Suprapubic skin (tissue), 4 donors: Measurements from ENCODE around the gene GALNT2. TPM values are rescaled to one million over a fixed set of nuclear protein-coding genes. Genes with fewer than 3 reads are reported as not detected.

ENCODE experiments used
- DNase-seq, 2 donors: peaks; one replicate each; pipeline ENCODE4 v3.0.0-alpha.2; 2019; ENCODE audit warnings: low spot score in 2 of 2
- H3K27ac ChIP-seq: fragments of 200-600 bp; sonication (generic); one replicate; pipeline ENCODE4 v1.5.1; 2019
- H3K27me3 ChIP-seq: fragments of 200-600 bp; sonication (generic); one replicate; pipeline ENCODE4 v1.5.1; 2019
- H3K36me3 ChIP-seq: fragments of 200-600 bp; sonication (generic); one replicate; pipeline ENCODE4 v1.5.1; 2019
- H3K4me1 ChIP-seq: fragments of 200-600 bp; sonication (generic); one replicate; pipeline ENCODE4 v1.5.1; 2019
- H3K4me3 ChIP-seq: fragments of 200-600 bp; sonication (generic); one replicate; pipeline ENCODE4 v1.5.1; 2019; ENCODE audit warnings: mild to moderate bottlenecking
- H3K9me3 ChIP-seq: fragments of 200-600 bp; sonication (generic); one replicate; pipeline ENCODE4 v1.5.1; 2019
- EP300 ChIP-seq: sonication (generic); formaldehyde crosslinking; IDR thresholded peaks from one replicate; pipeline ENCODE4 v1.6.1; 2017; ENCODE audit warnings: antibody characterized with exemption
- POLR2A ChIP-seq, 2 donors: fragments of 450-650 bp; IDR thresholded peaks; one replicate each; pipeline ENCODE4 v1.6.1; 2017; ENCODE audit warnings: antibody characterized with exemption in 2 of 2, mild to moderate bottlenecking in 2 of 2, moderate library complexity in 2 of 2
- POLR2AphosphoS5 ChIP-seq, 3 donors: sonication (generic); formaldehyde crosslinking; IDR thresholded peaks; one replicate each; pipeline ENCODE4 v1.6.1; 2017; ENCODE audit warnings: antibody characterized with exemption in 3 of 3
- WGBS: methylation state at CpG from one replicate; pipeline ENCODE4 v1.1.5; 2018; 5-methylcytosine and 5-hydroxymethylcytosine counted together
- total RNA-seq, 4 donors: library from RNA; depleted of rRNA; stranded (reverse); fragments of >200 nt; gene quantifications; one replicate each; pipeline ENCODE4 v1.1.0, GENCODE V29; 2016
- TF ChIP-seq, protein P1 (sequence below), 2 donors: fragments of 200-600 bp in 1 of 2; fragments of 450-650 bp in 1 of 2; sonication (generic) in 1 of 2; IDR thresholded peaks; one replicate each; pipeline ENCODE4 v1.5.1; 2016 to 2019; ENCODE audit warnings: antibody characterized with exemption in 2 of 2, mild to moderate bottlenecking in 1 of 2, moderate library complexity in 1 of 2

The GALNT2 gene
- total RNA-seq, 4 donors from 2014 or later: 24.1 to 40.2 (median 36.4) TPM

DNA sequence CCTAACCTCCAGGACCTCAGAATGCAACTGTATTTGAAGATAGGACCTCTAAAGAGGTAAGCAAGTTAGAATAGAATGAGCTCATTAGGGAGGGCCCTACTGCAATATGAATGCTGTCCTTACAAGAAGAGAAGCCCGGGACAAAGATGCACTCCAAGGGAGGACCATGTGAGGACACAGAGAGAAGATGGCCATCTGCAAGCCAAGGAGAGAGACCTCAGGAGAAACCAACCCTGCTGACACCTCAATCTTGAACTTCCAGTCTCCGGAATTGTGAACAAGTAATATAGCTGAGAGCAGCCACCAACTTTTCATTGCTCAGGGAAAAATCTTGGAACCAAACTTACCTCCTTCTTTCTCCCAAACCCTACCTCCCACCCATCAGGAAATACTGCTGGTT lies 15.0 kb upstream of the GALNT2 start:
- no peaks in the 10 kb centered on the region for H3K9me3 ChIP-seq
- WGBS: 96% methylated on average over 2 of the region's 2 CpGs
- TF ChIP-seq, protein P1, sequence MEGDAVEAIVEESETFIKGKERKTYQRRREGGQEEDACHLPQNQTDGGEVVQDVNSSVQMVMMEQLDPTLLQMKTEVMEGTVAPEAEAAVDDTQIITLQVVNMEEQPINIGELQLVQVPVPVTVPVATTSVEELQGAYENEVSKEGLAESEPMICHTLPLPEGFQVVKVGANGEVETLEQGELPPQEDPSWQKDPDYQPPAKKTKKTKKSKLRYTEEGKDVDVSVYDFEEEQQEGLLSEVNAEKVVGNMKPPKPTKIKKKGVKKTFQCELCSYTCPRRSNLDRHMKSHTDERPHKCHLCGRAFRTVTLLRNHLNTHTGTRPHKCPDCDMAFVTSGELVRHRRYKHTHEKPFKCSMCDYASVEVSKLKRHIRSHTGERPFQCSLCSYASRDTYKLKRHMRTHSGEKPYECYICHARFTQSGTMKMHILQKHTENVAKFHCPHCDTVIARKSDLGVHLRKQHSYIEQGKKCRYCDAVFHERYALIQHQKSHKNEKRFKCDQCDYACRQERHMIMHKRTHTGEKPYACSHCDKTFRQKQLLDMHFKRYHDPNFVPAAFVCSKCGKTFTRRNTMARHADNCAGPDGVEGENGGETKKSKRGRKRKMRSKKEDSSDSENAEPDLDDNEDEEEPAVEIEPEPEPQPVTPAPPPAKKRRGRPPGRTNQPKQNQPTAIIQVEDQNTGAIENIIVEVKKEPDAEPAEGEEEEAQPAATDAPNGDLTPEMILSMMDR (IDR thresholded peaks at IDR 0.05): no peak
- no peak for TF ChIP-seq EP300
- no peak for TF ChIP-seq POLR2AphosphoS5 (IDR thresholded peaks at IDR 0.05)
- TF ChIP-seq POLR2A (IDR thresholded peaks at IDR 0.05): no peak
- H3K4me3 ChIP-seq: no peak overlapping the region
- no peak overlapping the region for H3K27ac ChIP-seq
- H3K36me3 ChIP-seq: no peaks in the 10 kb centered on the region
- no peak for DNase-seq
- H3K4me1 ChIP-seq: no peaks in the 10 kb centered on the region
- peaks cover 2% of the 10 kb centered on the region for H3K27me3 ChIP-seq

DNA sequence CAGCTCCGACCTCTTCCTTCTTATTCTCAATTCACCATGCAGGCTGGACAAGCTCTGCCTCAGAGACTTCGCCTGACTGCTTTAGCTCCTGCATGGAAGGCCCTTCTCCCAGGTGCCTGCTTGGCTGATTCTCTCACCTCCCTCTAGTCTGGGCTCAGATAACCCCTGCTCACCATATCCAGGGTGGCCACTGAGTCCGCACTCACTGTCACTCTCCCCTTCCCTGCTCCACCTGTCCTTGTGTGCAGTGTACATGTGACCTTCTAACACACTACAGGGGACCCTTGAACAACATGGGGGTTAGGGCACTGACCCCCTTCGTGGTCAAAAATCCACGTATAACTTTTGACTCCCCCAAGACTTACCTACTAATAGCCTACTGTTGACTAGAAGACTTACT lies 14.4 kb upstream of the GALNT2 start:
- Histone ChIP-seq H3K27ac (no peak overlapping the region), H3K9me3 (no peaks in the 10 kb centered on the region), H3K27me3 (peaks cover 2% of the 10 kb centered on the region), H3K4me3 (no peak overlapping the region), H3K4me1 (no peaks in the 10 kb centered on the region), H3K36me3 (no peaks in the 10 kb centered on the region)
- WGBS: 80% methylated on average over 5 of the region's 5 CpGs
- no peak for DNase-seq
- TF ChIP-seq, protein P1 (IDR thresholded peaks at IDR 0.05): no peak
- TF ChIP-seq POLR2AphosphoS5 (IDR thresholded peaks at IDR 0.05) (no peak), EP300 (no peak), POLR2A (IDR thresholded peaks at IDR 0.05) (no peak)

DNA sequence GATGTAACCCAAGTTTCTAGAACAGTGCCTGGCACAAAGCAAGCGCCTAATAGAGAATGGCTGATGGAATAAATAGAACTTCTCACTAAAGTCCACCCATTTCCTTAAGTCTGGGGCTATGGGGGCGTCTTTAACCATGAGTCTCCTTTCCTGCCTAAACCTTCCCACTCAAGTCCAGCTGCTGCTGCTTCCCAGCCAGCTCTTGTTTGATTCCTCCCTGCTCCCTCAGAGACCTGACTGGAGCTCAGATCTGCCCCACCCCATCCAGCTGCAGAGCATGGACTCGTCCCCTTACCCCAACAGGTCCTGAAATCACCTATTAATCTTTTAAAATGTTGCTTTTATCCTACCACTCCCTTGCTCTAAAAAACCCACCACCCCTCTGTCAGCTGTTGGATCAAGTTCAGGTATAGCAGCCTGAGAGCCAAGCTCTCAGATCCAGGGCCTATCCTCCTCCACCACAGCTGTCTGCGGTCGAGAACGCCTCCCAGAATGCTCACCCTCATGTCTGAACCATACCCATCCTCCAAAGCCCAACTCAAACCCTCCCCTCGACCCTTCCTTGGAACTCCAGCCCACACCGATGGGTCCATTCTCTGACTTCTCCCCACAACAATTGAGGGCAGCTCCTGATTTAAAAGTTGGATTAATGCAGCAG lies 12.8 kb upstream of the GALNT2 start:
- 88% methylated on average over 8 of the region's 8 CpGs for WGBS
- no peak for TF ChIP-seq POLR2A (IDR thresholded peaks at IDR 0.05)
- TF ChIP-seq, protein P1 (IDR thresholded peaks at IDR 0.05): no peak
- no peak for TF ChIP-seq POLR2AphosphoS5 (IDR thresholded peaks at IDR 0.05)
- no peak for TF ChIP-seq EP300
- H3K4me1 ChIP-seq: no peaks in the 10 kb centered on the region
- DNase-seq: no peak
- H3K27ac ChIP-seq: no peak overlapping the region
- H3K36me3 ChIP-seq: no peaks in the 10 kb centered on the region
- H3K9me3 ChIP-seq: no peaks in the 10 kb centered on the region
- no peaks in the 10 kb centered on the region for H3K27me3 ChIP-seq
- H3K4me3 ChIP-seq: no peak overlapping the region

DNA sequence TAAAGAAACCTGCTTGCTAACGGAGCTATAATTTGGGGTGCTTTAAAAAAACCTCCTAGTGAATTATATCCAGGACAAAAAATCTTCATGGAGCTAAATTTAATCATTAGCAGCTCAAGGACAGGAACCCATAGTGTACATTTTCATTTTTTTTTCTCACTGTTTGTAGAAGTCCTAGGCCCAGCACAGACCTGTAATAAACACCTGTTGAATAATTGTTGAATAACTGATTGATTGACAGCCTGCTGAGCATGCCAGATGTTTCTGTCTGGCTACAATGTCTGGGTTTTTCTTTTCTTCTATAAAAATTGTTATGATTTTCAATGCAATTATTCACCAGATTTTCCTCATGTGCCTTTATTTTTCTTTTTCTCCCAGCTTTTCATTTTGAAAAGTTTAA lies 10.9 kb upstream of the GALNT2 start:
- no peaks in the 10 kb centered on the region for H3K4me1 ChIP-seq
- TF ChIP-seq, protein P1 (IDR thresholded peaks at IDR 0.05): no peak
- no peak for TF ChIP-seq POLR2AphosphoS5 (IDR thresholded peaks at IDR 0.05)
- TF ChIP-seq EP300: no peak
- no peak for TF ChIP-seq POLR2A (IDR thresholded peaks at IDR 0.05)
- H3K9me3 ChIP-seq: no peaks in the 10 kb centered on the region
- no peaks in the 10 kb centered on the region for H3K36me3 ChIP-seq
- WGBS: 97% methylated on average over 1 of the region's 1 CpG
- H3K27ac ChIP-seq: no peak overlapping the region
- no peak for DNase-seq
- no peaks in the 10 kb centered on the region for H3K27me3 ChIP-seq
- H3K4me3 ChIP-seq: no peak overlapping the region

DNA sequence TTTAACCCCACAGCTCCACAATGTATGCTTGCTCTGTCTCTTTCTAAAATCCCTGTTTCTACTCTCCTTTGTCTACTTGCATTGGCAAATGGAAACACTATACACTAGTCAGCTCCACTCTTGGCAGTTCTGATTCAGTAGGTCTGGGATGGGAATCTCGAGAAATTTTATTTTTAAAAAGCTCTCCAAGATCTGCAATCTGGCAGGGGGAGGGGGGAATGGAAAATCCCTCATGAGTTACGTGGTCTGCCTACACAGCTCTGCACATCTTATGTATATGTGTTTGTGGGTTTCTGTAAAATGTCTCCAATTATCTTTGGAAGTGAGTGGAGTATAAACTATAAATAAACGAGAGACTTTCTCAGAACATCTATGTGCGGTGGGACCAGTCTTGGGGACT lies 9.9 kb upstream of the GALNT2 start:
- no peak for DNase-seq
- Histone ChIP-seq H3K27ac (no peak overlapping the region), H3K4me3 (no peak overlapping the region), H3K4me1 (no peaks in the 10 kb centered on the region), H3K27me3 (no peaks in the 10 kb centered on the region), H3K36me3 (no peaks in the 10 kb centered on the region), H3K9me3 (no peaks in the 10 kb centered on the region)
- TF ChIP-seq POLR2A (IDR thresholded peaks at IDR 0.05) (no peak), POLR2AphosphoS5 (IDR thresholded peaks at IDR 0.05) (no peak), EP300 (no peak)
- TF ChIP-seq, protein P1 (IDR thresholded peaks at IDR 0.05): no peak
- WGBS: 80% methylated on average over 4 of the region's 4 CpGs
